Articular chondrocyte of knee joint (primary cell): ENCODE results near the gene CELA3B. TPM values are rescaled to one million over a fixed set of nuclear protein-coding genes. Genes with fewer than 3 reads are reported as not detected.

Experiments
- small RNA-seq: library from RNA; depleted of rRNA; stranded (forward); fragments of <200 nt; gene quantifications from one replicate; pipeline ENCODE3, GENCODE V24; 2012
- total RNA-seq: library from RNA; depleted of rRNA; stranded (reverse); fragments of >200 nt; gene quantifications from 2 replicates; pipeline ENCODE4 v1.2.3, GENCODE V29; 2012

CELA3B gene, protein sequence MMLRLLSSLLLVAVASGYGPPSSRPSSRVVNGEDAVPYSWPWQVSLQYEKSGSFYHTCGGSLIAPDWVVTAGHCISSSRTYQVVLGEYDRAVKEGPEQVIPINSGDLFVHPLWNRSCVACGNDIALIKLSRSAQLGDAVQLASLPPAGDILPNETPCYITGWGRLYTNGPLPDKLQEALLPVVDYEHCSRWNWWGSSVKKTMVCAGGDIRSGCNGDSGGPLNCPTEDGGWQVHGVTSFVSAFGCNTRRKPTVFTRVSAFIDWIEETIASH
- not detected in 2 replicates for total RNA-seq

GRCh38 chr1:21976703-21977239 lies at the start of gene CELA3B:
Gene CELA3B (plus strand): TSS chr1:21977022. CDS start chr1:21977040, 18 bp downstream.

GRCh38 chr1:21937034-21937371 lies 39.8 kb upstream of the CELA3B start, which contains the start of gene HSPG2:
Gene HSPG2 (minus strand): TSS chr1:21937310. CDS start chr1:21937217, 93 bp downstream.

GRCh38 chr1:22001409-22001808 lies 24.6 kb downstream of the CELA3B start, which contains the start of gene CELA3A:
Gene CELA3A (plus strand): TSS chr1:22001657. CDS start chr1:22001675, 18 bp downstream.

Small RNA genes lying within 50 kb of the gene (small RNA-seq; reads per million reads assigned to genes)
- not detected for gene RN7SL186P
- gene RN7SL386P: not detected
- not detected for gene RNU6-1022P
- not detected for gene RNU6-776P

Other genes with a start within 250 kb of the CELA3B start
- 64.1 and 66.4 TPM in 2 replicates for gene USP48, start 193.9 kb upstream of the CELA3B start, total RNA-seq
- gene LDLRAD2, start 164.8 kb upstream of the CELA3B start, total RNA-seq: 0.39 TPM in 1 of 2 replicates, not detected in the other
- 251 and 279 TPM in 2 replicates for gene HSPG2, start 39.7 kb upstream of the CELA3B start, total RNA-seq
- gene CELA3A, start 24.6 kb downstream of the CELA3B start, total RNA-seq: not detected in 2 replicates
- gene CDC42, start 75.7 kb downstream of the CELA3B start, total RNA-seq: 557 and 578 TPM in 2 replicates
- not detected in 2 replicates for gene WNT4, start 166.1 kb downstream of the CELA3B start, total RNA-seq